ENCODE measurements around the gene DNM1. TPM values are rescaled to one million over a fixed set of nuclear protein-coding genes. Genes with fewer than 3 reads are reported as not detected.

DNM1 gene
- total and polyA plus RNA-seq, 2 experiments from 2014 or later: 36.0 to 42.0 TPM

DNA sequence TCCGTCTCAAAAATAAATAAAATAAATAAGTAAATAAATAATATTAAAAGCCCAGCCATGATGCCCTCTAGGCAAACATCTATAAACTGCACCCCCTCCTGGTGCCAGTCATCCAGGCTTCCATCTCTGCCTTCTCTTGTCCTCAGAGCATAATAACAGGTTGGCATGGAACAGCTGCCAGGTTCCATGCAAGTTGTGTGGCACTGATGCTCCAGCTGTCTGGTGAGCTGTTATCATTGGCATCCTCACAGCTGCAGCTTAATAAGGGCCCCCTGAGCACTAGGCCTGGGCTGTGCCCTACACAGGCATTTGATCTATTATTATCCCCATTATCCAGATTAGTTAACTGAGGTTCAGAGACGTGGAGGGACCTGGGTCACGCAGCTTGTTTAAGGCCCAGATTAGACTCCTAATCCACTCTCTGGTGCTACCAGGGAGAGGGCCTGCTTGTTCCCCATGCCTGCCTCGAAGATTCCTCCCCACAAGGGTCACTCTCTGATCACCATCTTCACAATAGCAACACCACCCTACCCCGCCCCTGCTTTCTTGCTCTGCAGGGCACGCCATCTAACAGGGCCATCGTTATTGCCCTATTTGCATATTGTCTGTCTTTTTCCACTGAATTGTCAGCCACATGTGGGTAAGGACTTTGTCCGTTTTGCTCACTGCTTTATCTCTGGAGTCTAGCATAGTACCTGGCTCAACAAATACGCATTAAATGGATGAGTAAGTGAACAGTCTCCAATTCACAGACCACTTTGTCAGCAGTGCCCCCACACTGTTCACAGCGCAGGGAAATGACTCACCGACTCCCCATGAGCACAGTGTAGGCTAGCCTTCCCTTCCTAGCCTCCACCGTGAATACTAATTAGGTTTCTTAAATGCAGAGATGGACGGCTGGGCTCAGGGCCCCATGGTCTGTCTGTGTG lies 1.5 kb upstream of the DNM1 start:
- H3K4me2 ChIP-seq: no peak overlapping the region
- H3K36me3 ChIP-seq (ENCODE audit: insufficient read depth): no peaks in the 10 kb centered on the region
- H3K4me1 ChIP-seq (ENCODE audit: insufficient read depth): peaks cover 9% of the 10 kb centered on the region; the same call in 1 of the 2 replicates
- peaks cover 9% of the 10 kb centered on the region for H3K27me3 Mint-ChIP-seq (ENCODE audit: insufficient read depth, low read depth, poor library complexity)
- peaks cover 3% of the 10 kb centered on the region; the same call in 1 of the 2 replicates for H4K20me1 ChIP-seq (replicated peaks; ENCODE audit: insufficient read depth)
- no peak overlapping the region; the same call in 2 of the 3 replicates for H3K4me3 Mint-ChIP-seq
- no peak overlapping the region for H3K27ac Mint-ChIP-seq
- H3K9me2 ChIP-seq (ENCODE audit: insufficient read depth): no peaks in the 10 kb centered on the region
- DNase-seq (ENCODE audit: low spot score) (no peak), ATAC-seq (no peak)
- H3K36me3 Mint-ChIP-seq (ENCODE audit: low read depth): no peaks in the 10 kb centered on the region; the same call in 2 of the 3 replicates
- H3F3A ChIP-seq (replicated peaks; ENCODE audit: low read depth): peaks cover 9% of the 10 kb centered on the region
- no peaks in the 10 kb centered on the region; the same call in 2 of the 3 replicates for H3K9me3 Mint-ChIP-seq
- TF ChIP-seq, protein P1, sequence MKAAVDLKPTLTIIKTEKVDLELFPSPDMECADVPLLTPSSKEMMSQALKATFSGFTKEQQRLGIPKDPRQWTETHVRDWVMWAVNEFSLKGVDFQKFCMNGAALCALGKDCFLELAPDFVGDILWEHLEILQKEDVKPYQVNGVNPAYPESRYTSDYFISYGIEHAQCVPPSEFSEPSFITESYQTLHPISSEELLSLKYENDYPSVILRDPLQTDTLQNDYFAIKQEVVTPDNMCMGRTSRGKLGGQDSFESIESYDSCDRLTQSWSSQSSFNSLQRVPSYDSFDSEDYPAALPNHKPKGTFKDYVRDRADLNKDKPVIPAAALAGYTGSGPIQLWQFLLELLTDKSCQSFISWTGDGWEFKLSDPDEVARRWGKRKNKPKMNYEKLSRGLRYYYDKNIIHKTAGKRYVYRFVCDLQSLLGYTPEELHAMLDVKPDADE (IDR thresholded peaks at IDR 0.05): no peak
- TF ChIP-seq JUNB (IDR thresholded peaks at IDR 0.05; ENCODE audit: unreplicated experiment): no peak
- TF ChIP-seq NANOG (IDR thresholded peaks at IDR 0.05; ENCODE audit: borderline replicate concordance): no peak
- TF ChIP-seq, protein P2, sequence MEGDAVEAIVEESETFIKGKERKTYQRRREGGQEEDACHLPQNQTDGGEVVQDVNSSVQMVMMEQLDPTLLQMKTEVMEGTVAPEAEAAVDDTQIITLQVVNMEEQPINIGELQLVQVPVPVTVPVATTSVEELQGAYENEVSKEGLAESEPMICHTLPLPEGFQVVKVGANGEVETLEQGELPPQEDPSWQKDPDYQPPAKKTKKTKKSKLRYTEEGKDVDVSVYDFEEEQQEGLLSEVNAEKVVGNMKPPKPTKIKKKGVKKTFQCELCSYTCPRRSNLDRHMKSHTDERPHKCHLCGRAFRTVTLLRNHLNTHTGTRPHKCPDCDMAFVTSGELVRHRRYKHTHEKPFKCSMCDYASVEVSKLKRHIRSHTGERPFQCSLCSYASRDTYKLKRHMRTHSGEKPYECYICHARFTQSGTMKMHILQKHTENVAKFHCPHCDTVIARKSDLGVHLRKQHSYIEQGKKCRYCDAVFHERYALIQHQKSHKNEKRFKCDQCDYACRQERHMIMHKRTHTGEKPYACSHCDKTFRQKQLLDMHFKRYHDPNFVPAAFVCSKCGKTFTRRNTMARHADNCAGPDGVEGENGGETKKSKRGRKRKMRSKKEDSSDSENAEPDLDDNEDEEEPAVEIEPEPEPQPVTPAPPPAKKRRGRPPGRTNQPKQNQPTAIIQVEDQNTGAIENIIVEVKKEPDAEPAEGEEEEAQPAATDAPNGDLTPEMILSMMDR (conservative IDR thresholded peaks at IDR 0.05; ENCODE audit: low read depth in 2 of 2): no peak
- TF ChIP-seq, protein P3, sequence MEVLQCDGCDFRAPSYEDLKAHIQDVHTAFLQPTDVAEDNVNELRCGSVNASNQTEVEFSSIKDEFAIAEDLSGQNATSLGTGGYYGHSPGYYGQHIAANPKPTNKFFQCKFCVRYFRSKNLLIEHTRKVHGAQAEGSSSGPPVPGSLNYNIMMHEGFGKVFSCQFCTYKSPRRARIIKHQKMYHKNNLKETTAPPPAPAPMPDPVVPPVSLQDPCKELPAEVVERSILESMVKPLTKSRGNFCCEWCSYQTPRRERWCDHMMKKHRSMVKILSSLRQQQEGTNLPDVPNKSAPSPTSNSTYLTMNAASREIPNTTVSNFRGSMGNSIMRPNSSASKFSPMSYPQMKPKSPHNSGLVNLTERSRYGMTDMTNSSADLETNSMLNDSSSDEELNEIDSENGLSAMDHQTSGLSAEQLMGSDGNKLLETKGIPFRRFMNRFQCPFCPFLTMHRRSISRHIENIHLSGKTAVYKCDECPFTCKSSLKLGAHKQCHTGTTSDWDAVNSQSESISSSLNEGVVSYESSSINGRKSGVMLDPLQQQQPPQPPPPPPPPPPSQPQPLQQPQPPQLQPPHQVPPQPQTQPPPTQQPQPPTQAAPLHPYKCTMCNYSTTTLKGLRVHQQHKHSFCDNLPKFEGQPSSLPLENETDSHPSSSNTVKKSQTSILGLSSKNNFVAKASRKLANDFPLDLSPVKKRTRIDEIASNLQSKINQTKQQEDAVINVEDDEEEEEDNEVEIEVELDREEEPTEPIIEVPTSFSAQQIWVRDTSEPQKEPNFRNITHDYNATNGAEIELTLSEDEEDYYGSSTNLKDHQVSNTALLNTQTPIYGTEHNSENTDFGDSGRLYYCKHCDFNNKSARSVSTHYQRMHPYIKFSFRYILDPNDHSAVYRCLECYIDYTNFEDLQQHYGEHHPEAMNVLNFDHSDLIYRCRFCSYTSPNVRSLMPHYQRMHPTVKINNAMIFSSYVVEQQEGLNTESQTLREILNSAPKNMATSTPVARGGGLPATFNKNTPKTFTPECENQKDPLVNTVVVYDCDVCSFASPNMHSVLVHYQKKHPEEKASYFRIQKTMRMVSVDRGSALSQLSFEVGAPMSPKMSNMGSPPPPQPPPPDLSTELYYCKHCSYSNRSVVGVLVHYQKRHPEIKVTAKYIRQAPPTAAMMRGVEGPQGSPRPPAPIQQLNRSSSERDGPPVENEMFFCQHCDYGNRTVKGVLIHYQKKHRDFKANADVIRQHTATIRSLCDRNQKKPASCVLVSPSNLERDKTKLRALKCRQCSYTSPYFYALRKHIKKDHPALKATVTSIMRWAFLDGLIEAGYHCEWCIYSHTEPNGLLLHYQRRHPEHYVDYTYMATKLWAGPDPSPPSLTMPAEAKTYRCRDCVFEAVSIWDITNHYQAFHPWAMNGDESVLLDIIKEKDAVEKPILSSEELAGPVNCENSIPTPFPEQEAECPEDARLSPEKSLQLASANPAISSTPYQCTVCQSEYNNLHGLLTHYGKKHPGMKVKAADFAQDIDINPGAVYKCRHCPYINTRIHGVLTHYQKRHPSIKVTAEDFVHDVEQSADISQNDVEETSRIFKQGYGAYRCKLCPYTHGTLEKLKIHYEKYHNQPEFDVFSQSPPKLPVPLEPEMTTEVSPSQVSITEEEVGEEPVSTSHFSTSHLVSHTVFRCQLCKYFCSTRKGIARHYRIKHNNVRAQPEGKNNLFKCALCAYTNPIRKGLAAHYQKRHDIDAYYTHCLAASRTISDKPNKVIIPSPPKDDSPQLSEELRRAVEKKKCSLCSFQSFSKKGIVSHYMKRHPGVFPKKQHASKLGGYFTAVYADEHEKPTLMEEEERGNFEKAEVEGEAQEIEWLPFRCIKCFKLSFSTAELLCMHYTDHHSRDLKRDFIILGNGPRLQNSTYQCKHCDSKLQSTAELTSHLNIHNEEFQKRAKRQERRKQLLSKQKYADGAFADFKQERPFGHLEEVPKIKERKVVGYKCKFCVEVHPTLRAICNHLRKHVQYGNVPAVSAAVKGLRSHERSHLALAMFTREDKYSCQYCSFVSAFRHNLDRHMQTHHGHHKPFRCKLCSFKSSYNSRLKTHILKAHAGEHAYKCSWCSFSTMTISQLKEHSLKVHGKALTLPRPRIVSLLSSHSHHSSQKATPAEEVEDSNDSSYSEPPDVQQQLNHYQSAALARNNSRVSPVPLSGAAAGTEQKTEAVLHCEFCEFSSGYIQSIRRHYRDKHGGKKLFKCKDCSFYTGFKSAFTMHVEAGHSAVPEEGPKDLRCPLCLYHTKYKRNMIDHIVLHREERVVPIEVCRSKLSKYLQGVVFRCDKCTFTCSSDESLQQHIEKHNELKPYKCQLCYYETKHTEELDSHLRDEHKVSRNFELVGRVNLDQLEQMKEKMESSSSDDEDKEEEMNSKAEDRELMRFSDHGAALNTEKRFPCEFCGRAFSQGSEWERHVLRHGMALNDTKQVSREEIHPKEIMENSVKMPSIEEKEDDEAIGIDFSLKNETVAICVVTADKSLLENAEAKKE (CRISPR knock-in tag; IDR thresholded peaks at IDR 0.05): no peak
- no peak for TF ChIP-seq ZNF114 (CRISPR knock-in tag; IDR thresholded peaks at IDR 0.05)
- TF ChIP-seq EZH2phosphoT487 (IDR thresholded peaks at IDR 0.05; ENCODE audit: unreplicated experiment): no peak
- no peak for TF ChIP-seq POLR2AphosphoS5 (IDR thresholded peaks at IDR 0.05; ENCODE audit: low read depth)
- TF ChIP-seq EZH2 (IDR thresholded peaks at IDR 0.05; ENCODE audit: low read depth, unreplicated experiment): no peak
- no peak for TF ChIP-seq STAT1 (IDR thresholded peaks at IDR 0.05; ENCODE audit: unreplicated experiment)
- TF ChIP-seq, protein P4, sequence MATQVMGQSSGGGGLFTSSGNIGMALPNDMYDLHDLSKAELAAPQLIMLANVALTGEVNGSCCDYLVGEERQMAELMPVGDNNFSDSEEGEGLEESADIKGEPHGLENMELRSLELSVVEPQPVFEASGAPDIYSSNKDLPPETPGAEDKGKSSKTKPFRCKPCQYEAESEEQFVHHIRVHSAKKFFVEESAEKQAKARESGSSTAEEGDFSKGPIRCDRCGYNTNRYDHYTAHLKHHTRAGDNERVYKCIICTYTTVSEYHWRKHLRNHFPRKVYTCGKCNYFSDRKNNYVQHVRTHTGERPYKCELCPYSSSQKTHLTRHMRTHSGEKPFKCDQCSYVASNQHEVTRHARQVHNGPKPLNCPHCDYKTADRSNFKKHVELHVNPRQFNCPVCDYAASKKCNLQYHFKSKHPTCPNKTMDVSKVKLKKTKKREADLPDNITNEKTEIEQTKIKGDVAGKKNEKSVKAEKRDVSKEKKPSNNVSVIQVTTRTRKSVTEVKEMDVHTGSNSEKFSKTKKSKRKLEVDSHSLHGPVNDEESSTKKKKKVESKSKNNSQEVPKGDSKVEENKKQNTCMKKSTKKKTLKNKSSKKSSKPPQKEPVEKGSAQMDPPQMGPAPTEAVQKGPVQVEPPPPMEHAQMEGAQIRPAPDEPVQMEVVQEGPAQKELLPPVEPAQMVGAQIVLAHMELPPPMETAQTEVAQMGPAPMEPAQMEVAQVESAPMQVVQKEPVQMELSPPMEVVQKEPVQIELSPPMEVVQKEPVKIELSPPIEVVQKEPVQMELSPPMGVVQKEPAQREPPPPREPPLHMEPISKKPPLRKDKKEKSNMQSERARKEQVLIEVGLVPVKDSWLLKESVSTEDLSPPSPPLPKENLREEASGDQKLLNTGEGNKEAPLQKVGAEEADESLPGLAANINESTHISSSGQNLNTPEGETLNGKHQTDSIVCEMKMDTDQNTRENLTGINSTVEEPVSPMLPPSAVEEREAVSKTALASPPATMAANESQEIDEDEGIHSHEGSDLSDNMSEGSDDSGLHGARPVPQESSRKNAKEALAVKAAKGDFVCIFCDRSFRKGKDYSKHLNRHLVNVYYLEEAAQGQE (IDR thresholded peaks at IDR 0.05; ENCODE audit: unreplicated experiment): no peak
- no peak for TF ChIP-seq ZNF331 (CRISPR knock-in tag; IDR thresholded peaks at IDR 0.05; ENCODE audit: low read depth)
- no peak for TF ChIP-seq CREB1 (CRISPR knock-in tag; IDR thresholded peaks at IDR 0.05; ENCODE audit: low read depth)
- H3K4me1 Mint-ChIP-seq: peaks cover 28% of the 10 kb centered on the region
- no peak overlapping the region for H3K4me3 ChIP-seq
- H2AFZ ChIP-seq: no peak overlapping the region
- H3K27ac ChIP-seq (ENCODE audit: low read depth): no peak overlapping the region
- H3K79me2 ChIP-seq (replicated peaks; ENCODE audit: insufficient read depth): 0 out of 2 replicates have a peak, but pooled peaks cover 4% of the 10 kb centered on the region
- no peaks in the 10 kb centered on the region for H3K27me3 ChIP-seq (ENCODE audit: insufficient read depth)

All from GM23338 (cell line).